ENCODE measurements around the gene NLRP6.
A peak's percentile ranks its signal among the peaks of the same experiment; 100 is the strongest.
"Not testable (repeated sequence)": the region's sequence is repeated elsewhere in the genome, so short reads cannot be mapped to it uniquely, and the experiment has no call there.

Gene NLRP6

GRCh38 chr11:313787-314553 lies 35.8 kb downstream of the NLRP6 start, which contains the start of gene IFITM1:
IFITM1 (plus strand) TSS chr11:314040; CDS start chr11:314171, 131 bp downstream.
- no peak for DNase-seq
- intact Hi-C loops (cut with DNase I): no loop called here

DNA sequence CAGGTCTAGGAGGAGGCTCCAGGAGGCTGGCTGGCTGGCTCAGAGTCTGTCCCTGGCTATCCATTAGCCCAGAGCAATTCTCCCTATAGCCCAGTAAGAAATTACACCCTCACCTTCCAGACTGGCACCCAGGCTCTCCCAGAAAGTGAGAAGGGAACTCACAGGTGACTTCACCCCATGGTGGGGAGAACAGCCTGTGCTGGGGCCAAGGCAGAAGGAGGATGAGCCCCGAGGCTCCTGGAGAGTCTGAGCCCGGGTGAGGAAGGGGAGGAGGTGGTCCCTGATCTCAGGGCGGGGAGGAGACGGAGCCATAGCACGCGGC lies 36.3 kb downstream of the NLRP6 start:
- intact Hi-C loops (cut with DNase I); DNase-seq: not testable (repeated sequence)

DNA sequence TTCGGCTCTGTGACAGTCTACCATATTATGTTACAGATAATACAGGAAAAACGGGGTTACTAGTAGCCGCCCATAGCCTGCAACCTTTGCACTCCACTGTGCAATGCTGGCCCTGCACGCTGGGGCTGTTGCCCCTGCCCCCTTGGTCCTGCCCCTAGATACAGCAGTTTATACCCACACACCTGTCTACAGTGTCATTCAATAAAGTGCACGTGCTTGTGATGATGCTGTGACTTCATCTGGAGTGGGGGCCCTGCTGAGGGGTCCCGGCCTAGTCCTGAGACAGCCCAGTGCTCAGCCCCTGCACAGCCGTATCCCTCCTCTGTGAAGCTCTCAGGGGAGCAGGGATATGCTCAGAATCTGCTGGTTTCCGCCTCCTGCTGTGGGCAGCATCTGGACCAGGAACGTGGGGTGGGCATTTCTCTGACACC lies 36.9 kb downstream of the NLRP6 start:
- intact Hi-C loops (cut with DNase I): no loop called here

DNA sequence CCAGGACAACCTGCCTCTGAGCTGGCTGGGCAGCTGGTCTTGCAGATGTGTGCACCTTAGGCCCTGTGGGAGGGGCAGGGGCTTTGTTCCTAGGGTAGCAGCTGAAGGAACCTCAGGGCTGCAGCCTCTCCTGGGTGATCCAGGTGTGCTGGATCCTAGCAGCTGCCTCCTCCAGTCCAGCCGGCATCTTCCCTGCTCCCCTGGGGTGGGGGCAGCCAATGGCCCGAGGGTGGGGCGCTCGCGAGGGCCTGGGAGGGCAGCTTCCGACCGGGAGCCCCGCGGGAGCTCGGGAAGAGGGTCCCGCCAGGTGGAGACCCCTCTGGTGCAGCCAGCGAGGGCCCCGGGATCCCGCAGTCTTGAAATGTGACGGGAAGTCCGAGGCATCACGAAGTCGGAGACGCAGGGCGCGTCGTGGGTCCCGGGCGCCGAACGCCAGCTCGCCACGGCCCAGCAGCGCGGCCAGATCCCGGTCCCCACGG lies 37.3 kb downstream of the NLRP6 start:
- intact Hi-C loops (cut with DNase I): no loop called here
- DNase-seq: no peak

More for the DNA sequence above, 36.9 kb downstream of the NLRP6 start:
- DNase-seq: no peak

GRCh38 chr11:316031-316701 lies 38.0 kb downstream of the NLRP6 start:
- DNase-seq: no peak

GRCh38 chr11:316891-317301 lies 38.7 kb downstream of the NLRP6 start:
- intact Hi-C loops (cut with DNase I): no loop called here
- no peak for DNase-seq

More at GRCh38 chr11:316031-316701, 38.0 kb downstream of the NLRP6 start:
- intact Hi-C loops (cut with DNase I): no loop called here

- intact Hi-C loops (cut with DNase I); DNase-seq: not testable (repeated sequence)
These were observed 39.6 kb downstream of the NLRP6 start for GRCh38 chr11:317668-318404.

GRCh38 chr11:318405-319120 lies 40.4 kb downstream of the NLRP6 start:
- intact Hi-C loops (cut with DNase I); DNase-seq: not testable (repeated sequence)

- intact Hi-C loops (cut with DNase I); DNase-seq: not testable (repeated sequence)
These were observed 41.1 kb downstream of the NLRP6 start for GRCh38 chr11:319121-319887.

DNA sequence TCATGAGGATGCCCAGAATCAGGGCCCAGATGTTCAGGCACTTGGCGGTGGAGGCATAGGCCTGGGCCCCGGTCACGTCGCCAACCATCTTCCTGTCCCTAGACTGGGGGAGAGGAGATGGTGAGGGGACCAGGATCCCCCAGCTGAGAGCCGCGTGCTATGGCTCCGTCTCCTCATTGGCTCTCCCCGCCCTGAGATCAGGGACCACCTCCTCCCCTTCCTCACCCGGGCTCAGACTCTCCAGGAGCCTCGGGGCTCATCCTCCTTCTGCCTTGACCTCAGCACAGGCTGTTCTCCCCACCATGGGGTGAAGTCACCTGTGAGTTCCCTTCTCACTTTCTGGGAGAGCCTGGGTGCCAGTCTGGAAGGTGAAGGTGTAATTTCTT lies 41.7 kb downstream of the NLRP6 start:
- DNase-seq; intact Hi-C loops (cut with DNase I): not testable (repeated sequence)

- intact Hi-C loops (cut with DNase I): no loop called here
- DNase-seq: peak in 1 of 42 donors; percentile 16
These were observed 45.9 kb downstream of the NLRP6 start for GRCh38 chr11:324156-324555.

- peak in 3 of 42 donors; percentile 36 to 52 (median 43) for DNase-seq
- intact Hi-C loops (cut with DNase I): not testable (repeated sequence)
These were observed 46.6 kb downstream of the NLRP6 start for GRCh38 chr11:324593-325517.

DNA sequence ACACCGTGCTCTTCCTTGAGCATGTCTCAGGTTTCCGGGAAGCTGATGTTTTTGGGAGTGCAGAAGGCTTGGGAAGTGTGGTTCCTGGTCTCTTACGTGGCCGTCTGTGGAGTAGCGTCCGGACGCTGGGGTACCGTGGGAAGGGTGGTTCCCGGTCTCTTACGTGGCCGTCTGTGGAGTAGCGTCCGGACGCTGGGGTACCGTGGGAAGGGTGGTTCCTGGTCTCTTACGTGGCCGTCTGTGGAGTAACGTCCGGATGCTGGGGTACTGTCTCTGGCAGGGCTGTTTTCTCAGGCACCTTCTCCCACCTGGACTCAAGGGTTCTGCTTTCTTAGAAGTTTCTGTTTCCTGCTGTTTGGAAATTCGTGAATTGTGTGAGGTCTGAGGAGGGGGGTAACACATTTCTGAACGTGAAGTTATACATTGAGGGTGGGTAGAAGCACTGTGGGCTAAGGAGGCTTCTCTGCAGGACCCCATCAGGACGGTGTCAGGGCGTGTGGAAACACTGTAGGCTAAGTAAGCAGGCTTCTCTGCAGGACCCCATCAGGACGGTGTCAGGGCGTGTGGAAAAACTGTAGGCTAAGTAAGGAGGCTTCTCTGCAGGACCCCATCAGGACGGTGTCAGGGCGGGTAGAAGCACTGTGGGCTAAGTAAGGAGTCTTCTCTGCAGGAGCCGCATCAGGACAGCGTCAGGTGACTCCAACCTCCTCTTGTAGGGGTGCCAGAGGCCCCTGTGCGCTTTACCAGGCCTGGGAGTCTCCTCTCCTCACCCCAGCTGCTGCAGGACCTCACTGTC lies 47.8 kb downstream of the NLRP6 start:
- DNase-seq: peak in 1 of 42 donors; percentile 12
- intact Hi-C loops (cut with DNase I): no loop called here

DNA sequence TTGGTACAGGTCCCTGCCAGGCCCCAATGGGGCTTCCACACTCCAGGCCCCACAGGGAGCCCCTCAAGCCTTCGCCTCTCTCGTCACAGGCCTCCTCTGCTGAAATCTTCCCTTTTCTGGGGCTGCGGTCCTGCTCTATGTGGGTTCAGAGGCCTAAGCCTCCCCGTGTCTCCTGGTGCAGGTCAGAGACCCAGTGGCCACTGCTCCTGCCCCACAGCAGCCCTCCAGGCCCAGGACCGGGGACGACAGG lies 48.3 kb downstream of the NLRP6 start:
- DNase-seq: peak in 1 of 42 donors; percentile 17
- intact Hi-C loops (cut with DNase I): no loop called here

- intact Hi-C loops (cut with DNase I): no loop called here
- peak in 37 of 42 donors; percentile 22 to 83 (median 54) for DNase-seq
These were observed 48.8 kb downstream of the NLRP6 start for GRCh38 chr11:326842-327580.

DNA sequence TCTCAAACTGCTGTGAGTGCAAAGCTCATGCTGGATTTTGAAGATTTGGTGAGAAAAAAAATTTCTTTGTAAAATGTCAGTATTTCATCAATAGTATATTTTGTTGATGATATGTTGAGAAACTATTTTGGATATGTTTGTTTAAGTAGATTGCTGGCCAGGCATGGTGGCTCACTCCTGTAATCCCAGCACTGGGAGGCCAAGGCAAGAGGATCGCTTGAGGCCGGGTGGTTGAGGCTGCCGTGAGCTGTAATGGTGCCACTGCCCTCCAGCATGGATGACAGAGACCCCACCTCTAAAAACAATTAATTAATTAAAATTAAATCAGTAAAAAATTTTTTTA lies 49.3 kb downstream of the NLRP6 start:
- intact Hi-C loops (cut with DNase I): no loop called here
- no peak for DNase-seq

All from head of caudate nucleus (tissue), 42 donors.